ENCODE measurements around the gene IMPA2. TPM values are rescaled to one million over a fixed set of nuclear protein-coding genes. Genes with fewer than 3 reads are reported as not detected.

The IMPA2 gene
- total and polyA plus RNA-seq, 2 of the 13 experiments (the other 11 are each of a cell fraction or from before 2014, with no cell fraction given): 37.8 to 71.8 TPM

- TF ChIP-seq, protein P1, sequence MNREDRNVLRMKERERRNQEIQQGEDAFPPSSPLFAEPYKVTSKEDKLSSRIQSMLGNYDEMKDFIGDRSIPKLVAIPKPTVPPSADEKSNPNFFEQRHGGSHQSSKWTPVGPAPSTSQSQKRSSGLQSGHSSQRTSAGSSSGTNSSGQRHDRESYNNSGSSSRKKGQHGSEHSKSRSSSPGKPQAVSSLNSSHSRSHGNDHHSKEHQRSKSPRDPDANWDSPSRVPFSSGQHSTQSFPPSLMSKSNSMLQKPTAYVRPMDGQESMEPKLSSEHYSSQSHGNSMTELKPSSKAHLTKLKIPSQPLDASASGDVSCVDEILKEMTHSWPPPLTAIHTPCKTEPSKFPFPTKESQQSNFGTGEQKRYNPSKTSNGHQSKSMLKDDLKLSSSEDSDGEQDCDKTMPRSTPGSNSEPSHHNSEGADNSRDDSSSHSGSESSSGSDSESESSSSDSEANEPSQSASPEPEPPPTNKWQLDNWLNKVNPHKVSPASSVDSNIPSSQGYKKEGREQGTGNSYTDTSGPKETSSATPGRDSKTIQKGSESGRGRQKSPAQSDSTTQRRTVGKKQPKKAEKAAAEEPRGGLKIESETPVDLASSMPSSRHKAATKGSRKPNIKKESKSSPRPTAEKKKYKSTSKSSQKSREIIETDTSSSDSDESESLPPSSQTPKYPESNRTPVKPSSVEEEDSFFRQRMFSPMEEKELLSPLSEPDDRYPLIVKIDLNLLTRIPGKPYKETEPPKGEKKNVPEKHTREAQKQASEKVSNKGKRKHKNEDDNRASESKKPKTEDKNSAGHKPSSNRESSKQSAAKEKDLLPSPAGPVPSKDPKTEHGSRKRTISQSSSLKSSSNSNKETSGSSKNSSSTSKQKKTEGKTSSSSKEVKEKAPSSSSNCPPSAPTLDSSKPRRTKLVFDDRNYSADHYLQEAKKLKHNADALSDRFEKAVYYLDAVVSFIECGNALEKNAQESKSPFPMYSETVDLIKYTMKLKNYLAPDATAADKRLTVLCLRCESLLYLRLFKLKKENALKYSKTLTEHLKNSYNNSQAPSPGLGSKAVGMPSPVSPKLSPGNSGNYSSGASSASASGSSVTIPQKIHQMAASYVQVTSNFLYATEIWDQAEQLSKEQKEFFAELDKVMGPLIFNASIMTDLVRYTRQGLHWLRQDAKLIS (CRISPR knock-in tag; IDR thresholded peaks at IDR 0.05): no peak; the same call in 1 of the 2 replicates
- no peak for TF ChIP-seq MAFG (CRISPR knock-in tag; IDR thresholded peaks at IDR 0.05)
- TF ChIP-seq SMAD9 (CRISPR knock-in tag; IDR thresholded peaks at IDR 0.05): no peak
- TF ChIP-seq, protein P2, sequence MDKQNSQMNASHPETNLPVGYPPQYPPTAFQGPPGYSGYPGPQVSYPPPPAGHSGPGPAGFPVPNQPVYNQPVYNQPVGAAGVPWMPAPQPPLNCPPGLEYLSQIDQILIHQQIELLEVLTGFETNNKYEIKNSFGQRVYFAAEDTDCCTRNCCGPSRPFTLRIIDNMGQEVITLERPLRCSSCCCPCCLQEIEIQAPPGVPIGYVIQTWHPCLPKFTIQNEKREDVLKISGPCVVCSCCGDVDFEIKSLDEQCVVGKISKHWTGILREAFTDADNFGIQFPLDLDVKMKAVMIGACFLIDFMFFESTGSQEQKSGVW (CRISPR knock-in tag; IDR thresholded peaks at IDR 0.05; ENCODE audit: borderline replicate concordance): no peak
- no peak for TF ChIP-seq MIXL1 (CRISPR knock-in tag; IDR thresholded peaks at IDR 0.05)
- TF ChIP-seq, protein P3, sequence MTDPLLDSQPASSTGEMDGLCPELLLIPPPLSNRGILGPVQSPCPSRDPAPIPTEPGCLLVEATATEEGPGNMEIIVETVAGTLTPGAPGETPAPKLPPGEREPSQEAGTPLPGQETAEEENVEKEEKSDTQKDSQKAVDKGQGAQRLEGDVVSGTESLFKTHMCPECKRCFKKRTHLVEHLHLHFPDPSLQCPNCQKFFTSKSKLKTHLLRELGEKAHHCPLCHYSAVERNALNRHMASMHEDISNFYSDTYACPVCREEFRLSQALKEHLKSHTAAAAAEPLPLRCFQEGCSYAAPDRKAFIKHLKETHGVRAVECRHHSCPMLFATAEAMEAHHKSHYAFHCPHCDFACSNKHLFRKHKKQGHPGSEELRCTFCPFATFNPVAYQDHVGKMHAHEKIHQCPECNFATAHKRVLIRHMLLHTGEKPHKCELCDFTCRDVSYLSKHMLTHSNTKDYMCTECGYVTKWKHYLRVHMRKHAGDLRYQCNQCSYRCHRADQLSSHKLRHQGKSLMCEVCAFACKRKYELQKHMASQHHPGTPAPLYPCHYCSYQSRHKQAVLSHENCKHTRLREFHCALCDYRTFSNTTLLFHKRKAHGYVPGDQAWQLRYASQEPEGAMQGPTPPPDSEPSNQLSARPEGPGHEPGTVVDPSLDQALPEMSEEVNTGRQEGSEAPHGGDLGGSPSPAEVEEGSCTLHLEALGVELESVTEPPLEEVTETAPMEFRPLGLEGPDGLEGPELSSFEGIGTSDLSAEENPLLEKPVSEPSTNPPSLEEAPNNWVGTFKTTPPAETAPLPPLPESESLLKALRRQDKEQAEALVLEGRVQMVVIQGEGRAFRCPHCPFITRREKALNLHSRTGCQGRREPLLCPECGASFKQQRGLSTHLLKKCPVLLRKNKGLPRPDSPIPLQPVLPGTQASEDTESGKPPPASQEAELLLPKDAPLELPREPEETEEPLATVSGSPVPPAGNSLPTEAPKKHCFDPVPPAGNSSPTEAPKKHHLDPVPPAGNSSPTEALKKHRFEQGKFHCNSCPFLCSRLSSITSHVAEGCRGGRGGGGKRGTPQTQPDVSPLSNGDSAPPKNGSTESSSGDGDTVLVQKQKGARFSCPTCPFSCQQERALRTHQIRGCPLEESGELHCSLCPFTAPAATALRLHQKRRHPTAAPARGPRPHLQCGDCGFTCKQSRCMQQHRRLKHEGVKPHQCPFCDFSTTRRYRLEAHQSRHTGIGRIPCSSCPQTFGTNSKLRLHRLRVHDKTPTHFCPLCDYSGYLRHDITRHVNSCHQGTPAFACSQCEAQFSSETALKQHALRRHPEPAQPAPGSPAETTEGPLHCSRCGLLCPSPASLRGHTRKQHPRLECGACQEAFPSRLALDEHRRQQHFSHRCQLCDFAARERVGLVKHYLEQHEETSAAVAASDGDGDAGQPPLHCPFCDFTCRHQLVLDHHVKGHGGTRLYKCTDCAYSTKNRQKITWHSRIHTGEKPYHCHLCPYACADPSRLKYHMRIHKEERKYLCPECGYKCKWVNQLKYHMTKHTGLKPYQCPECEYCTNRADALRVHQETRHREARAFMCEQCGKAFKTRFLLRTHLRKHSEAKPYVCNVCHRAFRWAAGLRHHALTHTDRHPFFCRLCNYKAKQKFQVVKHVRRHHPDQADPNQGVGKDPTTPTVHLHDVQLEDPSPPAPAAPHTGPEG (CRISPR knock-in tag; IDR thresholded peaks at IDR 0.05): peak; percentile 79; the same call in 1 of the 2 replicates
- TF ChIP-seq, protein P4, sequence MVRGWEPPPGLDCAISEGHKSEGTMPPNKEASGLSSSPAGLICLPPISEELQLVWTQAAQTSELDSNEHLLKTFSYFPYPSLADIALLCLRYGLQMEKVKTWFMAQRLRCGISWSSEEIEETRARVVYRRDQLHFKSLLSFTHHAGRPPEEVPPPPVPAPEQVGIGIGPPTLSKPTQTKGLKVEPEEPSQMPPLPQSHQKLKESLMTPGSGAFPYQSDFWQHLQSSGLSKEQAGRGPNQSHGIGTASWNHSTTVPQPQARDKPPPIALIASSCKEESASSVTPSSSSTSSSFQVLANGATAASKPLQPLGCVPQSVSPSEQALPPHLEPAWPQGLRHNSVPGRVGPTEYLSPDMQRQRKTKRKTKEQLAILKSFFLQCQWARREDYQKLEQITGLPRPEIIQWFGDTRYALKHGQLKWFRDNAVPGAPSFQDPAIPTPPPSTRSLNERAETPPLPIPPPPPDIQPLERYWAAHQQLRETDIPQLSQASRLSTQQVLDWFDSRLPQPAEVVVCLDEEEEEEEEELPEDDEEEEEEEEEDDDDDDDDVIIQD (CRISPR knock-in tag; IDR thresholded peaks at IDR 0.05; ENCODE audit: low read depth): no peak
- no peak for TF ChIP-seq RBAK (CRISPR knock-in tag; IDR thresholded peaks at IDR 0.05)
- no peak; the same call in 1 of the 2 replicates for TF ChIP-seq FOXK1 (CRISPR knock-in tag; IDR thresholded peaks at IDR 0.05; ENCODE audit: borderline replicate concordance, low read depth)
- 0 out of 2 replicates have a peak, but pooled peaks have one; percentile 52 for TF ChIP-seq TARDBP (CRISPR knock-in tag; IDR thresholded peaks at IDR 0.05)
- TF ChIP-seq MAX (IDR thresholded peaks at IDR 0.05): 0 out of 2 replicates have a peak, but pooled peaks have one; percentile 33
- TF ChIP-seq RARG (CRISPR knock-in tag; IDR thresholded peaks at IDR 0.05; ENCODE audit: low read depth): no peak
- TF ChIP-seq ZNF703 (CRISPR knock-in tag; IDR thresholded peaks at IDR 0.05; ENCODE audit: borderline replicate concordance): peak; percentile 43; the same call in 1 of the 2 replicates
Measured at GRCh38 chr18:11981543-11982366, 448 bp downstream of the IMPA2 start (continued).

Measured in HepG2 (cell line).